ENCODE measurements around the gene ACTL6B.

GRCh38 chr7:100696123-100696521 lies 39.9 kb upstream of the ACTL6B start:
- TF ChIP-seq CTCF (IDR thresholded peaks at IDR 0.05) (no peak), ZFX (IDR thresholded peaks at IDR 0.05; ENCODE audit: borderline replicate concordance) (no peak)

All from 22Rv1 (cell line).